Subcutaneous adipose tissue (tissue), 4 donors: ENCODE data around the gene LARP1. TPM values are rescaled to one million over a fixed set of nuclear protein-coding genes. Genes with fewer than 3 reads are reported as not detected.

Source experiments
- total RNA-seq, 4 donors: library from RNA; depleted of rRNA; stranded (reverse); fragments of >200 nt; gene quantifications; one replicate each; pipeline ENCODE4 v1.1.0, GENCODE V29; 2016
- TF ChIP-seq, protein P1 (sequence below): fragments of 450-650 bp; IDR thresholded peaks from one replicate; pipeline ENCODE4 v1.5.1; 2016; ENCODE audit warnings: low read depth, mild to moderate bottlenecking, control low read depth, antibody characterized with exemption, moderate library complexity

The LARP1 gene
- total RNA-seq, 4 donors from 2014 or later: 77.7 to 172 (median 94.7) TPM

DNA sequence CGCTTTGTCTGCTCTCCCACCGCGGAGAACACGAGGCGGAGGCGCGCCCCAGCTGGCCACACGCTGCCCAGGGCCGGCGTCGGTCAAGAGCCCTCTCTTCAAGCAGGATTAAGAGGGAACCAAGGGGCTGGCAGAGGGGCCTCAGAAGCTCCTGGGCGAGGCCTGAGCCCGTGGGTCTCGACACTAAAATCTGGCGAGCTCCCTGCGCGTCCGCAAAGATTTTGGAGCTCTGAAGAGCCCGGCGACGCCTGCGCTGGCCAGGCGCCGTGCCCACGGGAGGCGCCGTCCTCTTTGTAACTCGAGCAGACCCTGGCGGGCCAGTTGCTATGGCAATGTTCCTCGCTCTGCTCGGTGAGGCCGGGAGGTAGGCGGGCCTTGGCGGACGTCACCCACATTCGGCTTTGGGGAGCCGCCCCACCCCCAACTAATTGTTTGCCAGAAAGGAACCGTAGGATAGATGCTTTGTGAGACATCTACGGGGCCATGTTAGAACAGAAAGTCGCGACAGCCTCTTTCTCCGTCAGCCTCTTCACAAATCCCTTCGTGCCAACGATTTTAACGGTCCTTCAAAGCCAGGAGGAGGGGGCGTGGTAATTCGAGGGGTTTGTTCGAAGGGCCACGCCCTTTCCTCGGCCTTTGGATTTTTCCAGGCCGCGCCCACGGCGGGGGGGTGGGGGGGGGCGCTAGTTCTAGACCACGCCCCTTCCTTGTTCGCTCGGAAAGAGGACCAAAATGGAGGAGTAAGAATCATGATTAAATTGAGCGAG lies 102.5 kb downstream of the LARP1 start:
- TF ChIP-seq, protein P1, sequence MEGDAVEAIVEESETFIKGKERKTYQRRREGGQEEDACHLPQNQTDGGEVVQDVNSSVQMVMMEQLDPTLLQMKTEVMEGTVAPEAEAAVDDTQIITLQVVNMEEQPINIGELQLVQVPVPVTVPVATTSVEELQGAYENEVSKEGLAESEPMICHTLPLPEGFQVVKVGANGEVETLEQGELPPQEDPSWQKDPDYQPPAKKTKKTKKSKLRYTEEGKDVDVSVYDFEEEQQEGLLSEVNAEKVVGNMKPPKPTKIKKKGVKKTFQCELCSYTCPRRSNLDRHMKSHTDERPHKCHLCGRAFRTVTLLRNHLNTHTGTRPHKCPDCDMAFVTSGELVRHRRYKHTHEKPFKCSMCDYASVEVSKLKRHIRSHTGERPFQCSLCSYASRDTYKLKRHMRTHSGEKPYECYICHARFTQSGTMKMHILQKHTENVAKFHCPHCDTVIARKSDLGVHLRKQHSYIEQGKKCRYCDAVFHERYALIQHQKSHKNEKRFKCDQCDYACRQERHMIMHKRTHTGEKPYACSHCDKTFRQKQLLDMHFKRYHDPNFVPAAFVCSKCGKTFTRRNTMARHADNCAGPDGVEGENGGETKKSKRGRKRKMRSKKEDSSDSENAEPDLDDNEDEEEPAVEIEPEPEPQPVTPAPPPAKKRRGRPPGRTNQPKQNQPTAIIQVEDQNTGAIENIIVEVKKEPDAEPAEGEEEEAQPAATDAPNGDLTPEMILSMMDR: no peak

DNA sequence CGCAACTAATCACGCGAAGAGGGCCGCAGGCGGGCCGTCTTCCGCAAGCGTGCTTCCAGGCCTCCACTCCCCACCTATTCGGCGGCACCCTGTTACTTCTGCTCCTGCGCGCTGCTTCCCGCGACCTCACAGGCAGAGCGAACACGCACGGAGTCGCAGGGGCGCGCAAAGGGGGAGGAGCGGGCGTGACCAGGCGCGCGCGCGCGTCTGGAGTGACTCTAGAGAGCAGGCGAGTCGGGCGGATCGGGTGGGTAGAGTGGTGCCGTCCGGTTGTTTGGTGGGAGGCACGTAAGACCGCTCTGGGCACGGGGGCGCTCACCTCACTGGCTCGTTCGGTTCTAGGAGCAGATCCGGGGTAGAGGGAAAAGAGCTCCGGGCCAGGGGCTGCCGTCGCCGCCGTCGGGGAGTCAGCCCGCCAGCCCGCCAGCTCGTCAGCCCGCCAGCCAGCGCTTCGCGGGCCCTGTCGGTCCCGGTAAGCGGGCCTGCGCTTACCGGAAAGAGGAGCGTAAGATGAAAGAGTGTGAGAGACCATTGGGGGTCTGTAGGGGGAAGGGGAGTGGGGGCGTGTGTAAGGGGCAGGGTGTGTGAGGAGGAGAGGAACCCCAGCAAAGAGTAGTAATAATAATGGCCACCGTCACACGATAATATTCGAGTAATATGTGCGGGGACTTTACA lies 103.3 kb downstream of the LARP1 start, which contains the start of gene CNOT8:
TSS of gene CNOT8 (plus strand) at position 331 of the 675 bp plus-strand sequence. CDS start 4,652 bp downstream, outside the sequence.
- TF ChIP-seq, protein P1: no peak

DNA sequence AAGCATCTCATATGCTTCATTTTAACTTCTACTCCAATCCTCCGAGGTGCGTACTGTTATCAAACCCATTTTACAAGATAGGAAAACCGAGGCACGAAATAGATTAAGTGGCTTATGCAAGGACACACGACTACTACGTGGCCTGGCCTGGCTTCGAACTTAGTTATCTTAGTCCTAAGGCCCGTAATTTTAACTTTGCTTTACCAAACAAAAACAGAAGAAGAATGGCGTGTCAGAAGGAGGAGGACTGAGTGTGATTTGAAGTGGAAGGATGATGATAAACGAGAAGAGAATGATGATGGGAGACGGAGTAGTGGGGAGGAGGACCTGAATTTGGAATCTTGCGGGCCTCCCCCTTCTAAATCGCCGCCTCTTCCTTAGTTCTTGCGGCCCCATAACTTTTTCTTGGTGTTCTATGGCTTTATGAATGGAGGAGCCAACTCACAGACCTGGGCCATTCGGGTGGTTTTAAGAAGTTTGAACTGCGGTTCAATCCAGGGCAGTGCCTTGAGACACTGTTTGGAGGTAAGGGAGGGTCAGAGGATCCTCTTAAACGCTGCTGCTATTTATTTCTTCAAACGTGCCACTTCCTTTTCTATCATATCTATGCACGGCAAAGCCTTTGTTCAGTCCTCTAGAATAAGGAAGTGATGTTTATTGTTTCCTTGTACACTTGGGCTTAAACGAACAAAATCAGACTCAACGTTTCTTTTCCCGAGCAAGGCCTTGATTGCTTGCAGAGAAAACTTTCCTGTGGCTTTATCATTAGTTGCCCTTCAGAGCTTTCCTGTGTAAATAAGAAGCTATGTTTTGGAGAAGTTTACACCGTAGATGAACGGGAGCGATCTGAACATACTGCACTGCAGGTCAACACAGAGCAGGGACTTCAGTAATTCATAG lies 104.0 kb downstream of the LARP1 start:
- TF ChIP-seq, protein P1: no peak

DNA sequence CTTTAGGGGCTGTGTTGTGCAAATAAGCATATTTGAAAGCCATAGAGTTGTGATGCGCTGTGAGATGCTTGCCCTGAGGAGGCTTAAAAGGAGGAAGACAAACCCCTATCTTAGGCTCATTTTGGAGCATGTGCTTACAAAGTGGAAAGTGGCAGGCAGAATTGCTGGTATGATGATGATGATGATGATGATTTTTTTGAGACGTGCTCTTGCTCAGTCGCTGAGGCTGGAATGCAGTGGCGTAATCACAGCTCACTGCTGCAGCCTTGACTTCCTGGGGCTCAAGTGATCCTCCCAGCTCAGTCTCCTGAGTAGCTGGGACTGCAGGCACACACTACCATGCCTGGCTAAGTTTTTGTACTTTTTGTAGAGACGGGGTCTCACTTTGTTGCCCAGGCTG lies 104.9 kb downstream of the LARP1 start:
- TF ChIP-seq, protein P1: no peak

DNA sequence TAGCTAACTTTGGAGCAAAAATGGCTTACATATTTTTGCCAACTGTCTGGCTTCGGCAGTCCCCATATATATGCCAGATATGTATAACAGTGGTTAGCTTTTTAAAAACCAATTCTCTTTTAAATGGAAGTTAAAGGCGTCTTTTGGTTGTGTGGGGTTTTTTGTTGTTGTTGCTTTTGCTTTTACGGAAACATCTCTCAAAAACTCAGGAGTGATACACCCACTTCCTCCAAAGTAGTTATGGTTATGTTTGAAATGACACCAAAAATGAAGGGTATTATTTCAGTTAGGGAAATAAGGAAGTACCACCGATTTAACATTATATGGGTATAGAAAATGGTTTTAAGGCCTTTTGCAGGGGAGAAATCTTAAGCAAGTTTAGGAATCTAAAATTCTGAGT lies 105.6 kb downstream of the LARP1 start:
- TF ChIP-seq, protein P1: no peak

DNA sequence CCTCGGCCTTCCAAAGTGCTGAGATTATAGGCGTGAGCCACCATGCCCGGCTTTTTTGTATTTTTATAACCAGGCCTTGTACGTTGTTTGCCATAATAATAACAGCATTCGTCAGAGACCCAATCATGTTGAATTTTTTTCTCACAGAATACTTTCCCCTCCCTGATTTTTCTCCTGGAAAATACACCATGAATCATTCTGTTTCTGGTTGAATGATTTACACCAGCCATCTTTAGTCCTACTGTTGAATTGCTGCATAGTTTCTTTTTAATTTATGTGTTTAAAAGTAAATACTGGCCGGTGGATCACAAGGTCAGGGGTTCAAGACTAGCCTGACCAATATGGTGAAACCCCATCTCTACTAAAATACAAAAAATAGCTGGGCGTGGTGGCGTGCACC lies 106.8 kb downstream of the LARP1 start:
- TF ChIP-seq, protein P1: no peak
